SK-N-SH (cell line): ENCODE results near the gene SGPL1. TPM values are rescaled to one million over a fixed set of nuclear protein-coding genes. Genes with fewer than 3 reads are reported as not detected.

Experiments used
- CTCF ChIA-PET: fragments of 300-600, 350-600 bp; formaldehyde crosslinking; extraction: SDS; loops from one replicate; lab custom pipeline; 2021; lab: Yijun Ruan, JAX
- POLR2A ChIA-PET: fragments of 350-600 bp; sonication (Branson Sonifier 250); formaldehyde crosslinking; extraction: SDS; loops from one replicate; lab custom pipeline; 2020; ENCODE audit warnings: antibody characterized with exemption, inconsistent platforms; lab: Yijun Ruan, JAX
- DNase-seq: peaks from one replicate; pipeline ENCODE4 v3.0.0; 2012
- H2AFZ ChIP-seq: fragments of 200-600 bp; sonication (generic); 2 replicates; pipeline ENCODE4 v1.8.1; 2016; ENCODE audit warnings: antibody characterized with exemption, mild to moderate bottlenecking, low read depth
- H3F3A ChIP-seq: fragments of 200-600 bp; sonication (generic); replicated peaks from 2 replicates; pipeline ENCODE3; 2016; ENCODE audit warnings: antibody characterized with exemption, mild to moderate bottlenecking; ENCODE audit not compliant: insufficient read depth
- H3K27ac ChIP-seq, 2 experiments: fragments of 200-500 bp in 1 of 2; fragments of 200-600 bp in 1 of 2; sonication (Bioruptor generic) in 1 of 2; sonication (generic), shearing (Covaris generic) in 1 of 2; 2 replicates each; pipeline versions ENCODE4 v1.5.1 to v1.6.1; 2014 to 2016; ENCODE audit warnings: low read depth in 2 of 2, inconsistent platforms in 1 of 2, low read length in 1 of 2, mild to moderate bottlenecking in 1 of 2, mixed read lengths in 1 of 2
- H3K27me3 ChIP-seq: fragments of 200-600 bp; sonication (generic), shearing (Covaris generic); 2 replicates; pipeline ENCODE4 v1.6.1; 2016; ENCODE audit warnings: mixed run types; ENCODE audit not compliant: insufficient read depth
- H3K36me3 ChIP-seq, 2 experiments: fragments of 200-500 bp in 1 of 2; fragments of 200-600 bp in 1 of 2; sonication (Bioruptor generic) in 1 of 2; sonication (generic) in 1 of 2; replicated peaks in 1 of 2; 2 replicates each; pipeline versions ENCODE3 to v1.5.1; 2014 to 2016; ENCODE audit warnings: low read length in 1 of 2, mild to moderate bottlenecking in 1 of 2; ENCODE audit not compliant: insufficient read depth in 2 of 2, control insufficient read depth in 1 of 2
- H3K4me1 ChIP-seq, 2 experiments: fragments of 200-500 bp in 1 of 2; fragments of 200-600 bp in 1 of 2; sonication (Bioruptor generic) in 1 of 2; sonication (generic), shearing (Covaris generic) in 1 of 2; 2 replicates each; pipeline versions ENCODE4 v1.5.1 to v1.6.1; 2014 to 2016; ENCODE audit warnings: low read depth in 1 of 2, low read length in 1 of 2, mixed run types in 1 of 2; ENCODE audit not compliant: insufficient read depth in 2 of 2, control insufficient read depth in 1 of 2
- H3K4me2 ChIP-seq: fragments of 200-600 bp; sonication (generic), shearing (Covaris generic); 2 replicates; pipeline ENCODE4 v1.6.1; 2017; ENCODE audit warnings: mixed run types
- H3K4me3 ChIP-seq, 2 experiments: fragments of 200-500 bp in 1 of 2; fragments of 200-600 bp in 1 of 2; sonication (Bioruptor generic) in 1 of 2; sonication (generic), shearing (Covaris generic) in 1 of 2; 2 replicates each; pipeline versions ENCODE4 v1.5.1 to v1.8.1; 2014 to 2016; ENCODE audit warnings: low read depth in 2 of 2, inconsistent platforms in 1 of 2, low read length in 1 of 2, mild to moderate bottlenecking in 1 of 2, mixed read lengths in 1 of 2, moderate library complexity in 1 of 2
- H3K79me2 ChIP-seq: fragments of 200-600 bp; sonication (generic); 2 replicates; pipeline ENCODE4 v1.8.1; 2017; ENCODE audit warnings: mild to moderate bottlenecking; ENCODE audit not compliant: insufficient read depth
- H3K9ac ChIP-seq: fragments of 200-600 bp; sonication (generic); 2 replicates; pipeline ENCODE4 v1.6.1; 2017; ENCODE audit warnings: mixed run types
- H3K9me2 ChIP-seq: fragments of 200-600 bp; sonication (generic); 2 replicates; pipeline ENCODE4 v1.6.1; 2017; ENCODE audit warnings: mixed run types
- H3K9me3 ChIP-seq: fragments of 200-600 bp; sonication (generic); 2 replicates; pipeline ENCODE4 v1.6.1; 2017; ENCODE audit warnings: mixed run types, mild to moderate bottlenecking, moderate library complexity
- H4K20me1 ChIP-seq: fragments of 200-600 bp; sonication (generic); 2 replicates; pipeline ENCODE4 v1.6.1; 2017; ENCODE audit warnings: mild to moderate bottlenecking, mixed run types; ENCODE audit not compliant: insufficient read depth
- CHD2 ChIP-seq: fragments of 150-350 bp; IDR thresholded peaks from 2 replicates; pipeline ENCODE4 v1.6.1; 2018; ENCODE audit warnings: low read length; ENCODE audit not compliant: partially characterized antibody
- ELF1 ChIP-seq: IDR thresholded peaks from 2 replicates; pipeline ENCODE4 v1.4.0; 2012
- EZH2phosphoT487 ChIP-seq: fragments of 200-600 bp; sonication (generic); IDR thresholded peaks from 2 replicates; pipeline ENCODE4 v1.6.1; 2017; ENCODE audit warnings: low read depth, mixed run types, mild to moderate bottlenecking, antibody characterized with exemption, moderate library complexity, borderline replicate concordance
- MEF2A ChIP-seq: IDR thresholded peaks from 2 replicates; pipeline ENCODE4 v1.4.0; 2012; ENCODE audit warnings: low read depth, borderline replicate concordance
- NFIC ChIP-seq: IDR thresholded peaks from 2 replicates; pipeline ENCODE4 v1.4.0; 2012; ENCODE audit warnings: borderline replicate concordance
- RAD21 ChIP-seq: IDR thresholded peaks from 2 replicates; pipeline ENCODE4 v1.6.1; 2012; ENCODE audit warnings: mild to moderate bottlenecking, low read length
- RFX5 ChIP-seq: IDR thresholded peaks from 2 replicates; pipeline ENCODE4 v1.6.1; 2012; ENCODE audit warnings: mild to moderate bottlenecking, improper control_type of control experiment, low read length
- RXRA ChIP-seq: IDR thresholded peaks from 2 replicates; pipeline ENCODE4 v1.4.0; 2012; ENCODE audit warnings: low read depth, mild to moderate bottlenecking, borderline replicate concordance
- SIN3A ChIP-seq: IDR thresholded peaks from 2 replicates; pipeline ENCODE4 v1.6.1; 2012; ENCODE audit warnings: low read depth, mild to moderate bottlenecking, low read length, moderate library complexity, borderline replicate concordance
- TAF1 ChIP-seq: IDR thresholded peaks from 2 replicates; pipeline ENCODE4 v1.6.1; 2012; ENCODE audit warnings: low read depth, mild to moderate bottlenecking, low read length, moderate library complexity, borderline replicate concordance
- TCF12 ChIP-seq: IDR thresholded peaks from 2 replicates; pipeline ENCODE4 v1.4.0; 2012
- YY1 ChIP-seq: IDR thresholded peaks from 2 replicates; pipeline ENCODE4 v1.4.0; 2012; ENCODE audit warnings: low read depth, mild to moderate bottlenecking
- WGBS: methylation state at CpG from one replicate; pipeline ENCODE4 v1.1.6; 2017; ENCODE audit warnings: low lambda C conversion rate; 5-methylcytosine and 5-hydroxymethylcytosine counted together
- polyA plus RNA-seq, 3 experiments: library from polyadenylated mRNA; depleted of rRNA; stranded (reverse); fragments of >200 nt; gene quantifications; 2 replicates each; pipeline ENCODE4 v1.2.3, GENCODE V29; 2012
- TF ChIP-seq, protein P1 (sequence below): fragments of 200-600 bp; sonication (generic); IDR thresholded peaks from 2 replicates; pipeline ENCODE4 v1.6.1; 2017; ENCODE audit warnings: antibody characterized with exemption, mild to moderate bottlenecking, moderate library complexity
- TF ChIP-seq, protein P2 (sequence below): fragments of 150-350 bp; IDR thresholded peaks from 2 replicates; pipeline ENCODE4 v1.6.1; 2017; ENCODE audit warnings: antibody characterized with exemption, low read length, low read depth, borderline replicate concordance
- TF ChIP-seq, protein P3 (sequence below): IDR thresholded peaks from 2 replicates; pipeline ENCODE4 v1.6.1; 2012; ENCODE audit warnings: mild to moderate bottlenecking, low read depth, low read length, moderate library complexity
- TF ChIP-seq, protein P4 (sequence below): IDR thresholded peaks from 2 replicates; pipeline ENCODE4 v1.4.0; 2012; ENCODE audit warnings: low read depth, borderline replicate concordance

SGPL1 gene
- polyA plus RNA-seq, 1 of the 3 experiments (the other 2 are of a cell fraction): 11.8 TPM

DNA sequence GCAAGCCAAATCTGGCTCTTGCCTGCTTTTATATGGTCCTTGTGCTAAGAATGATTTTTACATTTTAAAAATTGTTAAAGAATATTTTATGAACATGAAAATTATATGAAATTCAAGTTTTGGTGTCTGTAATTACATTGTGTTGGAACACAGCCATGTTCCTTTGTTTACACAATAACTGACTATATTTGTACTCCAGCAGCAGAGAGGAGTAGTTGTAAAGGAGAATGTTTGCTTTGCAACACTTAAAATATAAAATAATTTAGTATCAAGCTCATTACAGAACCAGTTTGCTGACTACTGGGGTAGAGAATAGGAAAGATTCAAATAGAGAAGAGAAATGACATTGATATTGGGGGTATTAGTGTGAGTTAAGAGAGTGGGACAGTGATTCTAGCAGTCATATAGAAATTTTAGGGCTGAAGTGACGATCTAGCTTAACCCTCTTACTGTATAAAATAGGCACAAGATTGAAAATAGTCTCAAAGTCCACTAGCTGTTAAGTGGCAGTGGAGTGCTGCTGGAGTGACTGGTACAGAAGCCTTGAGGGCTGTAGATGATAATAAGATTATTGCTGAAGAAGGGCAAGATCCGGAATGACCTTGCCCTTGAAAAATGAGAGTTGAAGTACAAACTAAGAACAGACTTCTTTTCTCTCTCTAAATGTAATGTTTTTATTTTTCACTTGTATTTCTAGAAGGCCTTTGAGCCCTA is 28.2 kb downstream of the SGPL1 start:
- H3K36me3 ChIP-seq: peaks cover 25 to 32% of the 10 kb centered on the region in 2 experiments
- no peak overlapping the region for H2AFZ ChIP-seq
- peaks cover 79% of the 10 kb centered on the region for H3K79me2 ChIP-seq
- CTCF ChIA-PET: interaction anchor here (0.9 to 1.6 kb wide), 3 partner anchors 11 to 37 kb away, joined by 3 to 4 read pairs (median 3); no protein-coding TSS in a partner anchor
- no peaks in the 10 kb centered on the region for H4K20me1 ChIP-seq
- H3K9ac ChIP-seq: no peak overlapping the region
- POLR2A ChIA-PET: no interaction called here
- DNase-seq: no peak
- no peak overlapping the region; a peak in 1 of 4 replicates for H3K27ac ChIP-seq
- H3F3A ChIP-seq: peaks cover 6% of the 10 kb centered on the region
- no peak overlapping the region for H3K4me3 ChIP-seq
- no peak overlapping the region for H3K4me2 ChIP-seq
- TF ChIP-seq RAD21 (no peak), RFX5 (no peak), EZH2phosphoT487 (no peak), CHD2 (no peak), SIN3A (no peak), RXRA (no peak), MEF2A (no peak), YY1 (no peak), ELF1 (no peak)
- TF ChIP-seq, protein P1, sequence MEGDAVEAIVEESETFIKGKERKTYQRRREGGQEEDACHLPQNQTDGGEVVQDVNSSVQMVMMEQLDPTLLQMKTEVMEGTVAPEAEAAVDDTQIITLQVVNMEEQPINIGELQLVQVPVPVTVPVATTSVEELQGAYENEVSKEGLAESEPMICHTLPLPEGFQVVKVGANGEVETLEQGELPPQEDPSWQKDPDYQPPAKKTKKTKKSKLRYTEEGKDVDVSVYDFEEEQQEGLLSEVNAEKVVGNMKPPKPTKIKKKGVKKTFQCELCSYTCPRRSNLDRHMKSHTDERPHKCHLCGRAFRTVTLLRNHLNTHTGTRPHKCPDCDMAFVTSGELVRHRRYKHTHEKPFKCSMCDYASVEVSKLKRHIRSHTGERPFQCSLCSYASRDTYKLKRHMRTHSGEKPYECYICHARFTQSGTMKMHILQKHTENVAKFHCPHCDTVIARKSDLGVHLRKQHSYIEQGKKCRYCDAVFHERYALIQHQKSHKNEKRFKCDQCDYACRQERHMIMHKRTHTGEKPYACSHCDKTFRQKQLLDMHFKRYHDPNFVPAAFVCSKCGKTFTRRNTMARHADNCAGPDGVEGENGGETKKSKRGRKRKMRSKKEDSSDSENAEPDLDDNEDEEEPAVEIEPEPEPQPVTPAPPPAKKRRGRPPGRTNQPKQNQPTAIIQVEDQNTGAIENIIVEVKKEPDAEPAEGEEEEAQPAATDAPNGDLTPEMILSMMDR: no peak
- peaks cover 5 to 20% of the 10 kb centered on the region in 2 experiments for H3K4me1 ChIP-seq
- WGBS: 88% methylated on average over 2 of the region's 2 CpGs
- no peaks in the 10 kb centered on the region for H3K9me2 ChIP-seq
- H3K9me3 ChIP-seq: no peaks in the 10 kb centered on the region
- H3K27me3 ChIP-seq: no peaks in the 10 kb centered on the region

DNA sequence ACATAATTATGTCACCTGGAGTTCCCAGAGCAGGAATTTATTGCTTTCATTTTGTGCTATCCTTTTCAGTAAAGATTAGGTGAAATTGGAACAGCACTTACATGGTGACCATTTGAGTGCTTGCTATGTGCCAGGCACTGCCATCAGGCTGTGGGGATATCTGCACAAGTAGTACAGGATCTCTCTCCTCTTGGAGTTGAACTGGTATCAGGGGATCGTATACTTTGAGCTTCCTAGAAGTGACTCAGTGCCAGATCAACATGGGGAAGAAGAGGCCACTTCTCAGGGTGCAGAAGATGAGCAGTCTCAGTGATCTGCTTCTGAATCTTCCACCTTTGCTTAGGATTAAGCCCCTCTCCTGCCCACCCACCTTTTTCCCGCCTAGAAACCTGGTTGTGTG is 29.5 kb downstream of the SGPL1 start:
- Histone ChIP-seq H4K20me1 (no peaks in the 10 kb centered on the region), H3K36me3 (peaks cover 16 to 25% of the 10 kb centered on the region in 2 experiments), H2AFZ (no peak overlapping the region), H3K4me3 (no peak overlapping the region), H3K9ac (no peak overlapping the region), H3K27ac (peak overlapping the region in 1 of 2 experiments; percentile 2; a peak in 2 of 4 replicates), H3K79me2 (peaks cover 67% of the 10 kb centered on the region), H3K9me2 (no peaks in the 10 kb centered on the region), H3K9me3 (no peaks in the 10 kb centered on the region), H3K4me1 (peaks cover 5 to 26% of the 10 kb centered on the region in 2 experiments), H3K27me3 (no peaks in the 10 kb centered on the region), H3K4me2 (no peak overlapping the region), H3F3A (peaks cover 20% of the 10 kb centered on the region)
- POLR2A ChIA-PET: no interaction called here
- WGBS: 100% methylated on average over 1 of the region's 2 CpGs
- no peak for DNase-seq
- CTCF ChIA-PET: interaction anchor here (0.8 to 1.3 kb wide), 2 partner anchors 14 to 25 kb away, joined by 3 read pairs; no protein-coding TSS in a partner anchor
- TF ChIP-seq TCF12 (no peak), TAF1 (no peak), NFIC (no peak)
- TF ChIP-seq, protein P1: no peak
- TF ChIP-seq, protein P2, sequence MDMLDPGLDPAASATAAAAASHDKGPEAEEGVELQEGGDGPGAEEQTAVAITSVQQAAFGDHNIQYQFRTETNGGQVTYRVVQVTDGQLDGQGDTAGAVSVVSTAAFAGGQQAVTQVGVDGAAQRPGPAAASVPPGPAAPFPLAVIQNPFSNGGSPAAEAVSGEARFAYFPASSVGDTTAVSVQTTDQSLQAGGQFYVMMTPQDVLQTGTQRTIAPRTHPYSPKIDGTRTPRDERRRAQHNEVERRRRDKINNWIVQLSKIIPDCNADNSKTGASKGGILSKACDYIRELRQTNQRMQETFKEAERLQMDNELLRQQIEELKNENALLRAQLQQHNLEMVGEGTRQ: no peak
- TF ChIP-seq, protein P3, sequence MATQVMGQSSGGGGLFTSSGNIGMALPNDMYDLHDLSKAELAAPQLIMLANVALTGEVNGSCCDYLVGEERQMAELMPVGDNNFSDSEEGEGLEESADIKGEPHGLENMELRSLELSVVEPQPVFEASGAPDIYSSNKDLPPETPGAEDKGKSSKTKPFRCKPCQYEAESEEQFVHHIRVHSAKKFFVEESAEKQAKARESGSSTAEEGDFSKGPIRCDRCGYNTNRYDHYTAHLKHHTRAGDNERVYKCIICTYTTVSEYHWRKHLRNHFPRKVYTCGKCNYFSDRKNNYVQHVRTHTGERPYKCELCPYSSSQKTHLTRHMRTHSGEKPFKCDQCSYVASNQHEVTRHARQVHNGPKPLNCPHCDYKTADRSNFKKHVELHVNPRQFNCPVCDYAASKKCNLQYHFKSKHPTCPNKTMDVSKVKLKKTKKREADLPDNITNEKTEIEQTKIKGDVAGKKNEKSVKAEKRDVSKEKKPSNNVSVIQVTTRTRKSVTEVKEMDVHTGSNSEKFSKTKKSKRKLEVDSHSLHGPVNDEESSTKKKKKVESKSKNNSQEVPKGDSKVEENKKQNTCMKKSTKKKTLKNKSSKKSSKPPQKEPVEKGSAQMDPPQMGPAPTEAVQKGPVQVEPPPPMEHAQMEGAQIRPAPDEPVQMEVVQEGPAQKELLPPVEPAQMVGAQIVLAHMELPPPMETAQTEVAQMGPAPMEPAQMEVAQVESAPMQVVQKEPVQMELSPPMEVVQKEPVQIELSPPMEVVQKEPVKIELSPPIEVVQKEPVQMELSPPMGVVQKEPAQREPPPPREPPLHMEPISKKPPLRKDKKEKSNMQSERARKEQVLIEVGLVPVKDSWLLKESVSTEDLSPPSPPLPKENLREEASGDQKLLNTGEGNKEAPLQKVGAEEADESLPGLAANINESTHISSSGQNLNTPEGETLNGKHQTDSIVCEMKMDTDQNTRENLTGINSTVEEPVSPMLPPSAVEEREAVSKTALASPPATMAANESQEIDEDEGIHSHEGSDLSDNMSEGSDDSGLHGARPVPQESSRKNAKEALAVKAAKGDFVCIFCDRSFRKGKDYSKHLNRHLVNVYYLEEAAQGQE: no peak
- TF ChIP-seq, protein P4, sequence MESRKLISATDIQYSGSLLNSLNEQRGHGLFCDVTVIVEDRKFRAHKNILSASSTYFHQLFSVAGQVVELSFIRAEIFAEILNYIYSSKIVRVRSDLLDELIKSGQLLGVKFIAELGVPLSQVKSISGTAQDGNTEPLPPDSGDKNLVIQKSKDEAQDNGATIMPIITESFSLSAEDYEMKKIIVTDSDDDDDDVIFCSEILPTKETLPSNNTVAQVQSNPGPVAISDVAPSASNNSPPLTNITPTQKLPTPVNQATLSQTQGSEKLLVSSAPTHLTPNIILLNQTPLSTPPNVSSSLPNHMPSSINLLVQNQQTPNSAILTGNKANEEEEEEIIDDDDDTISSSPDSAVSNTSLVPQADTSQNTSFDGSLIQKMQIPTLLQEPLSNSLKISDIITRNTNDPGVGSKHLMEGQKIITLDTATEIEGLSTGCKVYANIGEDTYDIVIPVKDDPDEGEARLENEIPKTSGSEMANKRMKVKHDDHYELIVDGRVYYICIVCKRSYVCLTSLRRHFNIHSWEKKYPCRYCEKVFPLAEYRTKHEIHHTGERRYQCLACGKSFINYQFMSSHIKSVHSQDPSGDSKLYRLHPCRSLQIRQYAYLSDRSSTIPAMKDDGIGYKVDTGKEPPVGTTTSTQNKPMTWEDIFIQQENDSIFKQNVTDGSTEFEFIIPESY: no peak
